ENCODE data around the gene OR2B3.
A peak's percentile ranks its signal among the peaks of the same experiment; 100 is the strongest.
"Not testable (repeated sequence)": the region's sequence is repeated elsewhere in the genome, so short reads cannot be mapped to it uniquely, and the experiment has no call there.

Gene OR2B3, protein sequence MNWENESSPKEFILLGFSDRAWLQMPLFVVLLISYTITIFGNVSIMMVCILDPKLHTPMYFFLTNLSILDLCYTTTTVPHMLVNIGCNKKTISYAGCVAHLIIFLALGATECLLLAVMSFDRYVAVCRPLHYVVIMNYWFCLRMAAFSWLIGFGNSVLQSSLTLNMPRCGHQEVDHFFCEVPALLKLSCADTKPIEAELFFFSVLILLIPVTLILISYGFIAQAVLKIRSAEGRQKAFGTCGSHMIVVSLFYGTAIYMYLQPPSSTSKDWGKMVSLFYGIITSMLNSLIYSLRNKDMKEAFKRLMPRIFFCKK

DNA sequence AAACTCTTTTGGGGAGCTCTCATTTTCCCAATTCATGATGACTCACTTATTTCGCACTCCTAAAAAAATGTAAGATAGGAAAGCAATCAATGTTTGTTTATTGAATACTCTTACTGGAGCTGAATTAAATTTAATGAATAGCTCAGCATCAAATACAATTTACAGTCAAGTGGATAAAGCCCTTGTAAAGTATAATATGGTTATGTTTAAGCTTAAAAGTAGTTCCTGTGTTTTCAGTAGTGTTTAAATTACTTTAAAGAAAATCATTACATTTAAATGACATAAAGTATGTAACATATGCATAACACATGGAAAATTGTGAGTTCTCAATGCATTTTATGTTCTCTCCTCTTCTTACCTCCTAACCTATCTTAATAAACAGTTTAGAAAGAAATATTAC, at the start of gene OR2B3:
Gene OR2B3, minus strand, starts transcription at position 101 of the 400 bp plus-strand sequence. Its CDS starts 65 bp downstream, at position 36.
- no peak for DNase-seq (ENCODE audit: low spot score)

DNA sequence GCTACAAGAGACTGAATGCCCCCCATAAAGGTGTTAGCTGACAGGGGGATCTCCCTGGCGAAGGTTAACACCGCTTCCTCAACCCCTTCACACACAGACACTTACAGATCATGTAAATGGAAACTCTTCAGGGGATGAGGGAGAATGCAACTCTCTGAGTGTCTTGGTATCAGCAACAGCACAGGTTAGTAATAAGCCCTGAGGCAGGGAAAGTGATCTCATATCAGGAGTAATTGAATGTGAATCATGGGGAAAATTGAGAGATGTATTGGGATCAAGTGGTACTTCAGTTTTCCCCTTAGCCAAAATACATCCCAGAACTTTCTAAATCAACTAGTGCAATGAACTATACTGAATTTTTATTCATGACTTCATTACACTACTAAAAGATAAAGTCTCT, 44.6 kb upstream of the OR2B3 start:
- no peak for DNase-seq (ENCODE audit: low spot score)

DNA sequence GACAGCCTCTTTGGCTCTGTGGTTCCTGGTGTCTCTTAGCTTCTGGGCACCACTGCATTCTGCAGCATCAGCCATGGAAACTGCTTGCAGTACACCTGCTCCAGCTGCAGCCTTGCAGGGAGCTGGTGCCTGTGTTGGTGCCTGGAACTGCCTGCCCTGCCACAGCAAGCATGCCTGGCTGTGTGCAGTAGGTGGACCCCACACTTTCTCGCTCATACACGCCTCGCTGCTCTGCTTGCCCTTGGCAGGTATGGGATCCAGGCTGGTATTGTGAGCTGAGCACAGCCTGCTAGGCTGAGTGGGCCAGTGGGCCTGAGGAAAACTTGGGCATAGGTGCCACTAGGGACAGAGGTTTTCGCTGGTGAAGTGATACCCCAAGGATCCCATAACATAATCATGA, 43.5 kb upstream of the OR2B3 start:
- DNase-seq (ENCODE audit: low spot score), result no peak

DNA sequence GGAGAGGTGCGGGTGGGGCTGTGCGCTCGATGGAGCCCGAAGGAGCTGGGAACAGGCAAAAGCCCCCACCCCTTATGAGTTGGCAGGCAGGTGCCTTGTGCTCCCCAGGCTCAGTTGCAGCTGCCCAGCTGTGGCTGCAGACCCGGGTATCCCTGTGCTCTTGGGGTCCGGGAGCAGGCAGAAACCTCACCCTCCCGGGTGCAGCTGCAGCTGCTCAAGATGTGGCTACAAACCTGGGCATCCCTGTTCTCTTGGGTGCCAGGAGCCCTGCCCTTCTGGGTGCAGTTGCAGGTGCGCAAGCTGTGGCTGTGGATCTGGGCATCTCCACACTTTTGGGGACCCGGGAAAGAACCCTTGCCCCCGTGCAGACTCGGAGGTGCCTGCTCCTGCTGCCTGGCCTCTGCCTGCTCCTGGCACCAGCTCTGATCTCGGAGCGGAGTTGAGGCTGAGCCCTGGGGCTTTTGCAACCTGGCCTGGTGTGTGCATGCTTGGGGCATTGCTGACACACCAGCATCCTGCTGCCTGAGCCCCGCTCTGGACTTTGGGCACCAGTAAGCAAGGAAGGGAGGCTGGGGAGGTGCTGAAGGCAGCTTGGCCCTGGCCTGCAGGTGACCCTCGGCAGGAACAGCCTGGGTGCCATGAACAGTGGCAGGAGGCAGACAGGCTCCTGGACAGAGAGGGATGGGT, 42.4 kb upstream of the OR2B3 start:
- DNase-seq (ENCODE audit: low spot score), result no peak

DNA sequence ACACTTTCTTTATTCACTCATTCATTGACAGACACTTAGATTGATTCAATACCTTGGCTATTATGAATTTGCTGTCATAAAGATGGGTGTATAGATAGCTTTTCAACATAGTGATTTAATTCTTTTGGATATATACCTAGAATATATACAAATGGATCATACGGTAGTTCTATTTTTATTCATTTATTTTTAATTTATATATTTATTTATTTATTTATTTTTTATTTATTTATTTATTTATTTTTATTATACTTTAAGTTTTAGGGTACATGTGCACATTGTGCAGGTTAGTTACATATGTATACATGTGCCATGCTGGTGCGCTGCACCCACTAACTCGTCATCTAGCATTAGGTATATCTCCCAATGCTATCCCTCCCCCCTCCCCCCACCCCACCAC, 27.9 kb upstream of the OR2B3 start:
- not testable (repeated sequence) for DNase-seq (ENCODE audit: low spot score)

DNA sequence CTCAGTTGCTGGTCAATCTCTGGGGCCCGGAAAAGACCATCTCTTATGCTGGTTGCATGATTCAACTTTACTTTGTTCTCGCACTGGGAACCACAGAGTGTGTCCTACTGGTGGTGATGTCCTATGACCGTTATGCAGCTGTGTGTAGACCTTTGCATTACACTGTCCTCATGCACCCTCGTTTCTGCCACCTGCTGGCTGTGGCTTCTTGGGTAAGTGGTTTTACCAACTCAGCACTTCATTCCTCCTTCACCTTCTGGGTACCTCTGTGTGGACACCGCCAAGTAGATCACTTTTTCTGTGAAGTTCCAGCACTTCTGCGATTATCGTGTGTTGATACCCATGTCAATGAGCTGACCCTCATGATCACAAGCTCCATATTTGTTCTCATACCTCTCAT, 25.0 kb upstream of the OR2B3 start:
- DNase-seq (ENCODE audit: low spot score), result no peak

DNA sequence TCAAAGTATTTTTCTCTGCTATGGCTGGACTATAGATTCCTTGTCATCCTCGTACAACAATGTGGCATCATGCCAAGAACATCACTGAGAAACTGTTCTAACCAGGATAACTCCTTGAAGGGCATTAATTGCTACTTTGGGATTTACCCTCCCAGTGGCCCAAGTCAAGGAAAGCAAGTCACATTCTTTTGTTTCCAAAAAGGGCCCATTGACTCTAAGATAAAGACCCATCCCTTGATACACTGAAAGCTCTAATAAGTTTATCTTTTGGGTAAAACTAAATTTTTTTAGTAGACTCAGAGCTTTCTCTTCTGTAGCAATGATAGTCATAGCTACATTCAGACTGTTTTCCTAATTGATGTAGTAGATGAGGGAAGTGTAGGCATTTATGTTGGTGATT, 20.6 kb upstream of the OR2B3 start, which contains the start of gene OR2J3:
Gene OR2J3, plus strand, starts transcription at position 301 of the 400 bp plus-strand sequence. CDS start 3,833 bp downstream, outside the sequence.
- DNase-seq (ENCODE audit: low spot score), result no peak

DNA sequence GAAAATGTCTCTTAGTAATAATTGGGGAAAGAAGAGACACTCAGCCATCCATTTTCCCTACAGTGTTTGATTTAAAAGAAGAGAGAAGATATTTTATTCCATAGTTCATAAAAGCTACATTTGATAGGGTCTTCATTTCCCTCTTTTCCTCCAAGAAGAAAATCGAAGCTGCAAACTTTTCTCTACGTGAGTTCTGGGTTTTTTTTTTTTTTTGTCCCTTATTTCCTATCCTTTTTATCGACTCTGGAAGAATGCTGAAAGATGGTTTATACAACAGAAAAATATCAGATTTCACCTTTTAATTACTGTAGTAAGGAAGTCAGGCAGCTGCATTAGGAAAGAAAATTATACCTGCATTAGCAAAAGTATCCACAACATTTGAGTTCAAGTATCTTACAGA, 12.1 kb upstream of the OR2B3 start, which contains the start of gene OR2J1:
Gene OR2J1, plus strand, starts transcription at position 301 of the 400 bp plus-strand sequence. CDS start 1,453 bp downstream, outside the sequence.
- DNase-seq (ENCODE audit: low spot score), result no peak

DNA sequence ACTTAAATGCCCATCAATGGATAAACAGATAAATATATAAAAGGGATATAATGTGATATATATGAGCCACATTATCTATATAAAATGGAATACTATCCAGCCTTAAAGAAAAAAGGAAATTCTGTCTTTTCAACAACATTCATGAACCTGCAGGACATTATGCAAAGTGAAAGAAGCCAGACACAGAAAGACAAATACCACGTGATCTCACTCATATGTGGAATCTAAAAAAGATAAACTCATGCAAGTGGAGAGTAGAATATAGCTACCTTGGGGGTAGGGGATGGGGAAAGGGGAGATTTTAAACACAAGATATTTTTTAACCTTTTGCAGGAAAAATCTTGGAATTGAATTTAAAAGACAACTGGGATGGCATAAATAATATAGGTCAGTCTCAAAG, 10.7 kb upstream of the OR2B3 start:
- no peak for DNase-seq (ENCODE audit: low spot score)

DNA sequence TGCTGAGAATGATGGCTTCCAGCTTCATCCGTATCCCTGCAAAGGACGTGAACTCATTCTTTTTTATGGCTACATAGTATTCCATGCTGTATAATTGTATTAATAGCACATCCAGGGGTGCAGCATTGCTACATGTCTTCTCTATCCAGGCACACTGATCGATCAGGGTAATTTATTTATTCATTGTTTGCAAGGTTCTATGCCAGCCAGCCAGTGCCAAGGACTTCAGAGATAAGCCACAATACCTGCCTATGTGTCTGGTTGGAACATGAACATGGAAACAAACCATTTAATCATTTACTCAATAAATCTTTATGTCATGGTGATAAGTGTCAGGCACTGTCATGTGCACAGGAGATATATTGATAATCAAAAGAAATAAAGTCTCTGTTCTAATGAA, 5.8 kb upstream of the OR2B3 start:
- no peak for DNase-seq (ENCODE audit: low spot score)

DNA sequence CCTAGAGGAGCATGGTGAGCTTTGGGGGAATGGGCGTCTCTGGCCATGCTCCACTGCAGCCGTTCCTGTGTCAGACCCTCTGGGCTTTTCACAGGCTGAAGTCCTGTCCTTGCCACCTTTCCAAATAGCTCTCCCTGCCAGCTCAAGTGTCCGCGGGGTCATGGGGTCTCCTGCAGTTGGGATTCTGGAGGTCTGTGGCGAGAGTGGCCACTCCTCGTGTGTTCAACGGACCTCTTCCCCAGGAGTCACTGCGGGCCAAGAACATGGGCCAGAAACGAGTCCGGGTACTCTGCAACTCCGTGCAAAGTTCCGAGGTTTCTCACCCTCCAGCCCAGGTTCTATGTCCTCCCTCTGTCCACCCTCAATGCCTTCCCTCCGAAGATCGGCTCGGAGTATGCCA, 4.7 kb downstream of the OR2B3 start:
- no peak for DNase-seq (ENCODE audit: low spot score)

DNA sequence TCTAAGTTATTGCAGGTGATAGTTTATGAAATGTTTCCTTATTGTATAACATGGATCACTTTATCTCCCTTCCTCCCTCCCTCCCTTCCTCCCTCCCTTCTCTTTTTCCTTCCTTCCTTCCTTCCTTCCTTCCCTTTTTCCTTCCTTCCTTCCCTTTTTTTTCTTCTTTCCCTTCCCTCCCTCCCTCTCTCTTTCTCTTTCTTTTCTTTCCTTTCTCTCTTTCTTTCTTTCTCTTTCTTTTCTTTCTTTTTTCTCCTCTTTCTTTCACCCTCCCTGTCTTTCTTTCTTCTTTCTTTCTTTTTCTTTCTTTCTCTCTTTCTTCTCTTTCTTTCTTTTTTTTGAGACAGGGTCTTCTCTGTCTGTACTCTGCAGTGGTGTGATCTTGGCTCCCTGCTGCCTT, 5.8 kb downstream of the OR2B3 start:
- DNase-seq (ENCODE audit: low spot score), result no peak

DNA sequence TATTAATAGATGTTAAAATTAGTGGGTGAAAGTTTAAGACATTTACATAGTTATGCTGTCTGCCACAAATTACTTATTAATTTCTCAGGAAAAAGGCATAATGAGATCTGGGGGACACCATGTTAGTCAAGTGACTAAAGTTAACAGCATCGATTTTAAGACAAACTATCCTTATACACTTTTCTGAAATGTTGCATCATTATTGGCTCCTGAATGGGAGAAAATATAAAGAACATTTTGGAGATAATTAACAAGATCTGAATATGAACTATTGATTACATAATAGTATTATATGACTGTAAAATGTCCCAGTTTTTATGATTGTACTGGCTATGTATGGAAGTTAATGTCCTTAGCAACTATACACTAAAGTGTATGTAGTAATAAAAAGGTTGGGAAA, 7.9 kb downstream of the OR2B3 start:
- no peak for DNase-seq (ENCODE audit: low spot score)

DNA sequence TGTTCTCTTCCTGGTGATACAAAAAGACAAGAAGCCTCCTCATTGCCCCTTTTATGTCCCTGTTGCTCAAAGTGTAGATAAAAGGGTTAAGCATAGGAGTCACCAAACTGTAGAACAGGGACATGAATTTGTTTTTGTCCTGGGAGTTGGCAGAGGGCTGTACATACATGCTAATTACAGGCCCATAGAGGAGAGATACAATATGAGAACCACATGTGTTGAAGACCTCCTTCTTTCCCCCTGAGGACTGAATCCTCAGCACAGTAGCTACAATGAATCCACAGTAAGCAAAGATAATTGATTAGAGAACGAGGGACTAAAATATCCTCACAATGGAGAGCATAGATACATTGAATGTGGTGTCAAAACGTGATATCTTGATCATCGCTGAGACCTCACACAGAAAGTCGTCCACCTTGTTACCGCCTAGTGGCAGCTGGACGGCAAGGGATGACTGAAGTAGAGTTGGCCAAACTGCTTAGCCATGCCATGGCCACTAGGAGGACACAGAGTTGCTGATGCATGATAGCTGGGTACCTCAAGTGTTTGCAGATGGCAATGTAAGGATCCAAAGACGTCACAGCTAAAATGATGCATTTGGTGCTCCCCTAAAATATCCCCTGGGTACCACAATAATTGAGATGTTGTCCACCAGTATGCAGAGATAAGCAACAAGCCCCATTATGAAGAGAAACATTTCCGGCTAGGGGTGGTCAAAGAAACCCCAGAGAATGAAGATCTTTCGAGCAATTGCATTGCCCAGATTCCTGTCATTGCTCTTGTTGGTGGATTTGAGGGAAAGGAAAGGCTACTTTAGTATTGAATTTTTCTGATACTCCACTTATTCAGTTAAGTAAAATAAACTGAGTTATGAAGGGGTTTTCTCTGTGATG, 15.0 kb downstream of the OR2B3 start:
- peak; percentile 6 for DNase-seq (ENCODE audit: low spot score)

DNA sequence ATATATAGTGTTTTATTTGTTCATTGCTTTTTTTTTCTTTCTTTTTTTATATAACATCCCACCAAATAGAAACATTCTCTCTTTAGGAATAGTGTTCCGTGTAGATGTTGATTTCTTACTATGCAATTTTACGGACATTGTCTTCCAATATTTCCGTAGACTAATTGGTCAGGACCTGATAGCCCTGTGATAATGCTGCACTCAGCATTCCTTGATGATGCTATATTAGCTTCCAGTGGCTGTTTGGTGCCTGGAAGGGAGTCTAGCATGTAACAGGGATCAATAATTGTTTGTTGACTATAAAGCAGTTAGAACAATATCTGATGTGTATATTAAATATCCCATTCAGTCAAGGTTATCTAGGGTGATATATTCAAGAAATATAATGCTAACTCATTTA, 35.4 kb downstream of the OR2B3 start:
- no peak for DNase-seq (ENCODE audit: low spot score)

DNA sequence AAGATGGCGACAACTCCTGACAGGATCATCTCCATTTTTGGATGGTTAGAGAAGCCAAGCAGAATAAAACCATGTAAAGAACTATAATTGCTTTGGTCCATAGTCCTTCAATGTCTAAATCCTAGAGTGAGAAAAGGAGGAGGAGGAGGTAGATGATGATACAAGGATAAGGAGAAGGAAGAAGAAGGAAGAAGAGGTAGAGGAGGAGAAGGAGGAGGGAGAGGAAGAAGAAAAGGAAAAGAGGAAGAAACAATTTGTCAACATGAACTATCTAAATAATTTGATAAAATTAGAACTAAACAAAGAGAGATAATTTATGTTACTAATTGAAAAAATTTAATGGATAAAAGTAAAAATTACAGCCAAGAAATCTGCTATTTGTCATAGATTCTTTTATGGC, 42.0 kb downstream of the OR2B3 start, which contains the start of gene OR2W1:
Gene OR2W1, minus strand, starts transcription at position 101 of the 400 bp plus-strand sequence. Its CDS starts 0 bp downstream, at position 101.
- no peak for DNase-seq (ENCODE audit: low spot score)

Measured in hematopoietic multipotent progenitor cell treated with erythropoietin and hydrocortisone succinate and interleukin-3 and kit ligand, for 15 days (in vitro differentiated cells).